ENCODE results near the gene GRK4.
"Not testable (repeated sequence)": the region's sequence is repeated elsewhere in the genome, so short reads cannot be mapped to it uniquely, and the experiment has no call there.

GRK4 gene

GRCh38 chr4:2962614-2963174 is 677 bp upstream of the GRK4 start:
- no peak for DNase-seq

GRCh38 chr4:2963966-2964471 is 648 bp downstream of the GRK4 start:
- no peak for DNase-seq

GRCh38 chr4:2964706-2965258 is 1.4 kb downstream of the GRK4 start:
- no peak for DNase-seq

- DNase-seq, result no peak
These were observed 1.9 kb downstream of the GRK4 start for GRCh38 chr4:2965262-2965661.

- DNase-seq, result no peak
These were observed 5.0 kb downstream of the GRK4 start for GRCh38 chr4:2968381-2968780.

GRCh38 chr4:2971275-2971674 is 7.9 kb downstream of the GRK4 start:
- DNase-seq, result no peak

- DNase-seq, result no peak
These were observed 14.1 kb downstream of the GRK4 start for GRCh38 chr4:2977211-2978088.

GRCh38 chr4:2981256-2981819 is 18.0 kb downstream of the GRK4 start:
- DNase-seq, result no peak

- no peak for DNase-seq
These were observed 18.6 kb downstream of the GRK4 start for GRCh38 chr4:2982012-2982411.

GRCh38 chr4:2983715-2984114 is 20.3 kb downstream of the GRK4 start:
- not testable (repeated sequence) for DNase-seq

GRCh38 chr4:2991243-2991642 is 27.9 kb downstream of the GRK4 start:
- DNase-seq, result no peak

- no peak for DNase-seq
These were observed 31.5 kb downstream of the GRK4 start for GRCh38 chr4:2994917-2995316.

- DNase-seq, result no peak
These were observed 32.3 kb downstream of the GRK4 start for GRCh38 chr4:2995546-2996265.

- DNase-seq, result no peak
These were observed 33.0 kb downstream of the GRK4 start for GRCh38 chr4:2996415-2996814.

GRCh38 chr4:3007724-3008123 is 44.4 kb downstream of the GRK4 start:
- no peak for DNase-seq

- peak; percentile 17 to 29 for DNase-seq
These were observed 46.1 kb downstream of the GRK4 start for GRCh38 chr4:3009422-3009821.

- DNase-seq, result no peak
These were observed 47.2 kb downstream of the GRK4 start for GRCh38 chr4:3010577-3010976.

- no peak for DNase-seq
These were observed 47.6 kb downstream of the GRK4 start for GRCh38 chr4:3010998-3011397.

GRCh38 chr4:3011456-3012220 is 48.3 kb downstream of the GRK4 start:
- no peak for DNase-seq

- DNase-seq, result no peak
These were observed 50.0 kb downstream of the GRK4 start for GRCh38 chr4:3013323-3013722.

- no peak for DNase-seq
These were observed 50.5 kb downstream of the GRK4 start for GRCh38 chr4:3013839-3014350.

- DNase-seq, result no peak
These were observed 53.6 kb downstream of the GRK4 start for GRCh38 chr4:3016961-3017360.

Measured in CD4-positive, alpha-beta T cell treated with Interleukin-4 for 1 hour (primary cell).